LNCaP clone FGC (cell line): ENCODE measurements around the gene CSNK1G2.

Experiments
- DNase-seq: peaks from one replicate; pipeline ENCODE4 v3.0.0-alpha.2; 2011; ENCODE audit warnings: low read depth
- H3K4me3 ChIP-seq: 2 replicates; pipeline ENCODE4 v1.5.1; 2011; ENCODE audit warnings: mild to moderate bottlenecking, low read depth, low read length, control low read depth
- CTCF ChIP-seq: IDR thresholded peaks from 2 replicates; pipeline ENCODE4 v1.5.1; 2012; ENCODE audit warnings: mild to moderate bottlenecking; ENCODE audit not compliant: control insufficient read depth, insufficient read depth; ENCODE audit errors: extremely low read depth

CSNK1G2 gene

GRCh38 chr19:1944088-1944915 lies 3.3 kb downstream of the CSNK1G2 start:
- H3K4me3 ChIP-seq, result no peak overlapping the region
- no peak for TF ChIP-seq CTCF
- no peak for DNase-seq

- no peak overlapping the region for H3K4me3 ChIP-seq
- no peak for TF ChIP-seq CTCF
- no peak for DNase-seq
These were observed 4.1 kb downstream of the CSNK1G2 start for GRCh38 chr19:1944916-1945561.

- no peak overlapping the region for H3K4me3 ChIP-seq
- peak; percentile 52 for TF ChIP-seq CTCF
- no peak for DNase-seq
These were observed 4.9 kb downstream of the CSNK1G2 start for GRCh38 chr19:1945899-1946298.

- no peak for DNase-seq
- H3K4me3 ChIP-seq, result no peak overlapping the region
- no peak for TF ChIP-seq CTCF
These were observed 6.8 kb downstream of the CSNK1G2 start for GRCh38 chr19:1947651-1948209.

- H3K4me3 ChIP-seq, result no peak overlapping the region
- TF ChIP-seq CTCF, result no peak
- DNase-seq, result no peak
These were observed 8.5 kb downstream of the CSNK1G2 start for GRCh38 chr19:1949304-1950101.

GRCh38 chr19:1950640-1951039 lies 9.7 kb downstream of the CSNK1G2 start:
- no peak for TF ChIP-seq CTCF
- no peak overlapping the region for H3K4me3 ChIP-seq
- no peak for DNase-seq
